Activated T-helper 1 cell treated with anti-CD3 and anti-CD28 coated beads, Interleukin-2, amount 50 U/mL, for 16 hours (primary cell): ENCODE results near the gene PTPRM.

ENCODE experiments used
- DNase-seq, 2 donors: peaks; one replicate each; pipeline ENCODE4 v3.0.0-alpha.2; 2020; ENCODE audit warnings: low read depth in 1 of 2, low spot score in 1 of 2

The PTPRM gene

GRCh38 chr18:8084160-8084559, 517.0 kb downstream of the PTPRM start:
- no peak for DNase-seq

DNA sequence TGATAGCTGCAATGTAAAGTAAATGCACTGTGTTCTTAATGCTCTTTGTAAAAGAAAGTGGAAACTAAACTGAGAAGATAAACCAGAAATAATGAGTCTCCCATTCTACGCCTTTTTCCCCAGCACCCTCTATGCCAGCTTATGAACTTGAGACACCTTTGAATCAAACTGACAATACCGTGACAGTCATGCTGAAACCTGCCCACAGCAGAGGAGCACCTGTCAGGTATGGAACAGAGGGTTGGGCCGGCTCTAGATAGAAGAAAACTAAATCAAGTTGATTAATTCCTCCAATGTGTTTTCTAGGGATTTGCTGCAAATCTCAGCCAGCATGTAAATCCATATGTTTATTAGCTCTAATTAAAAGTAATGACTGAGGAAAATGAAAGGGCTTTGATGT, 521.5 kb downstream of the PTPRM start:
- no peak for DNase-seq

DNA sequence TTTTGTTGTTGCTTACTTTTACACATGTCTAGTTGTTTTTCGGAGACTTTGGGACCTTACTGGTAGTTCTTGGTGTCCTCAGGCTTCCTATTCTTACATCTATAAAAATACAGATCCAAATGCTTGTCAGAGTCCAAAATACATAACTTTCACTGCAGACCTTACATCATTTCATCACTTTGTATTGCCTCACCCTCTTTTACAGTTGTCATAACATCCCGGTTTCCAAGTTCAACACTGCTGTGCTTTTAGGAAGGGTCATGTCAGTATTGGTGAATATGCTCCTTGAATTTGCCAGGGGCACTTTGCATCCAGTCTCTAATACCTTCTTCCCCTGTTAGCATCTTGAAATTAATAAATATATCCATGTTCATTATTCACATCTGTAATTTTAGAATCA, 523.9 kb downstream of the PTPRM start:
- DNase-seq, result no peak

DNA sequence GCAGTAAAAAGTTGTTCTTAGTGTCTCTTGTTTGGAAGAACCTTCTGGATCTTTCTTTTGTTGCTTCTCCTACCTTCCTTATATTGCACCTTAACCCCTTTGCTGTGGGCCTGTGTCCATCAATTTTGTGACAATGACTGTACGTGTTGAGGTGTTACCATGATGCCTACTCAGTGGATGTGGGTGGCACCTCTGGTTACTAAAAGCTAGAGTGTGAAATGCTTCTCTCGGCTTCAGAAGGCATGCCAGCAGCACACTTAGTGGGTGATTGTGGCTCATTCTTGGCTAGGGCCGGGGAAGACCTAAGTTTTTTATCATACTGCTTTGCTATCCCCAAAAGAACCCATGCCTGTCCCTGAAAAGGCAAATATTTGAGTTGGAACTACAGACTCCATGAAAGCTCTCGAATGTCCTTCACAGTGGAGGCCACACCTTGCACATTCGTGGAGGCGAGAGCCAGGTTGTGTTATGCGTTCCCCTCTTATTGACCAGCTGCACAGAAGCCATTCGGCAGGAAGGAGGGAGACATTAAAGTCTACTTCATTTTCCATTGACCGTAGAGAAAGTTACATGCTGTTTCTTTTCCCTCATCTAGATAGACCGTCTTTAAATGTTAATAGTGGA, 528.9 kb downstream of the PTPRM start:
- no peak for DNase-seq

GRCh38 chr18:8097399-8097798, 530.3 kb downstream of the PTPRM start:
- DNase-seq, result no peak

DNA sequence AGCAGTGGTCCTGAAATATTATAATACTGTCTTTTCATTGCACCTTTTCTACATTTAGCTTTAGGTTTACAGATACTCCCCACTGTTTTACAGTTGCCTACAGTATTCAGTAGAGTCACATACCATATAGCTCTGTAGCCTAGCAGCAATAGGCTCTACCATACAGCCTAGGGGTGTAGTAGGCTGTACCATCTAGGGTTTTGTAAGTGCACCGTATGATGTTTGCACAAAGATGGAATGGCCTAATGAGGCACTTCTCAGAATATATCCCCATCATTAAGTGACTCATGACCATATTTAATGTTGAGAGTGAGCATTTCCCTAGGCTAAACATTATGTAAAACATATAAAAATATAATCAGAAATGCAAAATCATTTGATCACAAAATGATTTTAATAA, 530.8 kb downstream of the PTPRM start:
- DNase-seq, result no peak

DNA sequence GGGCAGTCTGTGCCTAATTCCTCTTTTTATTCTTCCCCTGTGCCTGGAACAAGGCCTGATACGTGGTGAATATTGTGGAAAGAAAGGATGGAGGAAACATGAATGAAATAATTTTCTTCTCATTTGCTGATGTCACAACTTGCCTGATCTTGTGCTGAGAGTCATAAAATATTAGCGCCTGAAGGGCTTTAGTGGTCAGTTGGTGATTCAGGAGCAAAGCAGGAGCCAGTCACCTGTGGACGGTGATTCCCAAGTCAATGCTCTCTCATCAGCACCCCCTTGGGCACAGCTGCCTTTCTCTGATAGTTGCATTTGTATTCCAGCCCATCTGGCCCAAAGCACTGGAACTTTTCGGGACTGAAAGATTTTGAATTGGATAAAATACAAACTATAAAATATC, 539.5 kb downstream of the PTPRM start:
- no peak for DNase-seq

DNA sequence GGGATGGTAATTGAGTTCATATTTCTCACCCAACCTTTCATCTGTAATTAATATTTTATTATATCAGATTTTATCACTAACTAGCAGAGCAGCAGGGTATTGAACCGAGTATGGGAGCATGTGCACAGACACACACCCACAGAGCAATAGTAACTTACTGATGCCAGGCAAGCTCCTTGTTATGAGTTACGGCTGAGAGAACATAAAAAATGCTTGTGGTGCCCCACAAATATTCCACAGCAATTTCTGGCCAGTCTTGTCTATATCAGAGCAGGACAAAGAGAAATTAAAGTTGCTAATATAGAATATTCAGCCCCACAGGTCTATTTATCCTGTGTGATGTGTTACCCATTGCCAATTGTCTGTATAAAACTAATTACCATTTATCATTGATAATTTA, 540.3 kb downstream of the PTPRM start:
- no peak for DNase-seq

DNA sequence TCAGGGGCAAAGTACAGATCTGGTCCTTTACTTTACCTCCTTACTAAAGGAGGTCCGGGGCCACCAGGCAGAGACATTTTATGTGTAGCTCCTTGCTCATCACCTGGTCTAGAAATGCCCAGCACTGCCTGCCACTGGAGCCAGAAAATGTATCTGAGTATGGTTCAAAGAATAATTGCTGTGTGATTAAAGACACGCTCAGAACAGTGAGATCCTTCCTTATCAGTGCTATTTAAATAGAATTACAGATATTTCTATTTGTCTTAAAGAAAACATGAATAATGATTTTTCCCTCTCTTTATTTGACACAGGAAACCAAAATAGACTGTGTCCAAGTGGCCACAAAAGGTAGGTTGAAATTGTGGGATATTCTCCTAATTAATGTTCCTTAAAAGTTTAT, 547.4 kb downstream of the PTPRM start:
- DNase-seq, result no peak

DNA sequence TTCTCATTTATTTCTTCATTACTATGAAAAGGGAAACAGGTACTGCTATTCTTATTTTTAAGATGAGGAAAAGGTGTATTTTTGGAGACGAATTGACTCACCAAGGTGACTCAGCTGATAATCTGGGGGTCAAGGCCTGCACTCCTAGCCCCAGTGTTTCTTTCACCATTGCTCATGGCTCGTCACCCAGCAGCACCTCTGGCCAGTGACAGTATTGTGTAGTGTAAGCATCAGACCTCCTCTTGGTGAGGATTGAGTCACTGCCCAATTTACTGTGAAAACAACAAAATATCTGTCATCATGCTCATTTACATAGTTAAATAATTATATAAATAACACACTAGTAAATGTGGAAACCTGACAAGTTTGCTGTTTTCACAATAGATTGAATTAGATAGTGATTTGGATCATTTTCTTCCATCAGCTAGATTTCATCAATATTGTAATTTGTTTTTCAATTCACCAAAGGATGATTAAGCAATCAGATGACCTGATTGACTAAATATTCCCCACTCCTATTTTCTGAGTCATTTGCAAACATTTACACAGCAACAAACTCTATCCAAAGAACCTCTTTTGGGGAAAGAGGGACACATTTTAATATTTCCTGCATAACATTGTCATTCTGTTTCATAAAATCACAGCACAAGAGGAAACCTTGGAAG, 549.4 kb downstream of the PTPRM start:
- no peak for DNase-seq

DNA sequence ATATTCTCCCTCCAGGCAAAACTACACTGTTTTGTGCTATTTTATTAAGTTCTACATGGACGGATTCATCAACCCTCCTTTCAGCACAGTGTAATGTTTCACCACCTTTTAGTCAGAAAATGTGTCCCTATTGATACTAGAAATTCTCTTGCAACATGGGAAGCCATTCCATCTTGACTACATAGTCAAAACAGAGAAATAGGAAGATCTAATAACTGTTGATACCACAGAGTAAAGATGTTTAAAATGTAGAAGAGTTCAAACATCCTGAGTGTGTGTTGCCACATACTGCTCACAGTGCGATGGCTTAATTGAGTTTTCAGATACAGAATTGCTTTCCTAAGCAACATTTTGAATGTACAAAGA, 549.9 kb downstream of the PTPRM start:
- no peak for DNase-seq

DNA sequence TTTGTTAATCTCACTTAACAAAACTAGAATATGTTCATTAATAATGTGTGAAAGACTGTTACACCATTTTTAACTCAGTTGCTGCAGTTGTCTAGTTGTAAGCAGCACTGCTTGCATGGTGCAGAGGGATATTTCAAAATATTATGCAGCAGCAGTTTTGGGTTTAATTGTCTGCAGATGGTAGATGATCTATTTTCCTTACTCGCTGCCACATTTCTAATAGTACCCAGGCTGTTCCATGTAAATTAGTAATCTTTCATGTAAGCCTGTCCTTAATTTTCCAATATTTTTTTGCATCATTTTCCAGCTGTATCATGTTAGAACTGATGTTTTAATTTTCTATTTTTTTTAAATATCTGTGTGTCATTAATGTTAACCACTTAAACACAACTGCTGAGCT, 554.0 kb downstream of the PTPRM start:
- DNase-seq, result no peak

GRCh38 chr18:8121942-8122480, 554.9 kb downstream of the PTPRM start:
- DNase-seq, result no peak

DNA sequence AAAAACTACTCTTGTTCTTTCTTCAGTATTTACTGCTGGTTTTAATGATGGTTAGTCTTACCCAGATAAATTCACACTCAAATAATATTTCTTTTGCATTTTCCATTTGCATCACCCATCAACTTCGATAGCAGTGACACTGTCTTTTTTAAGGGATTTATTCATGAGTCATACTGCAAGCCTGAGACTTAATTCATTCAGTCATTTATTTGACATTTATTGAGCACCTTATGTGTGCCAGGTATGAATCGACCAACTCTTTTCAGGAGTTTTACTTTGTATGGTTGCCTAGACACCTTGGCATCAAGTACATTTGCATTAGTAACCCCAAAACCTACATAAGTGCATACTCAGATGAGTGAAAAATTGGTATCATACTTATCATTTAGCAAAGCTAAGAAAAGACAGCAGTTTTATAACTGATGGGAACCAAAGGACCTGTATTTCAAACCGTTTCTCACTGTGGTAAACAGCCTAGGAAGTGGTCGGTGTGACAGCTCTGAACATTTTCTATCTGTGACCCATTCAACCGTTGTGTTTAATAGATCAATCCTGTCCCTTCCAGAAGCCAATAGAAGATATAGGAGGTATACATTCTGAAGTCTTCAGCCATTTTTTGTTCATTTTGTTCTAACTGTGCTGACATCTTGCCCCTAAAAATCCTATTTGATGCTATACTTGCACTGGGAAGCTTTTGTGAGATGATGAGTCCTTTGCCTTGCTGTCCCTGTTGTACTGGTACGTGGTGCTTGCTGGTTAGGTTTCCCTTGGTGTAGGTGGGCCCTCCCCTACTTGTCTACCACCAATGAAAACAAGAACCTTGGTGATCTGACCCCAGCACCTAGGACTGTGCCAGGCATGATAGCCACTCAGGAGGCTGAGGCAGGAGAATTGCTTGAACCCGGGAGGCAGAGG, 557.4 kb downstream of the PTPRM start:
- no peak for DNase-seq

DNA sequence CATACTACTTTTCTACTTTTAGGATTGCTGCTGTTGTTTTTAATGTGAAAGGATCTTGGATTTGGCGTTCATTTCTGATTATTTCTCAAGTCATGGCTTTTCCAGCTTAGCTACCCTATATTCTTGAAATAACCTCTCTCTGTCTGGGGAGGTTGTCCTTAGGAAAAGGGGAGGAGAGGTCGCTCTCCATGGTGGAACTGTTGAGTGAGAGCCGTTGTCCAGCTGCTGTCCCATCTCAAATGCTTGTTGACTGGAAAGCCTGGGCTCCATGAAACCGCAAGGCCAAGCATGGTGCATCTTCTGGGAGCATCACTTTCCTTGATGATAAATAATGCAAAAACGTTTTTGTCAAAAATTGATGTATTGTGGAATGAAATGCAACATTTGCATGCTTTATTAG, 563.0 kb downstream of the PTPRM start:
- DNase-seq, result no peak

- no peak for DNase-seq
These were observed 565.9 kb downstream of the PTPRM start for GRCh38 chr18:8133032-8133431.

DNA sequence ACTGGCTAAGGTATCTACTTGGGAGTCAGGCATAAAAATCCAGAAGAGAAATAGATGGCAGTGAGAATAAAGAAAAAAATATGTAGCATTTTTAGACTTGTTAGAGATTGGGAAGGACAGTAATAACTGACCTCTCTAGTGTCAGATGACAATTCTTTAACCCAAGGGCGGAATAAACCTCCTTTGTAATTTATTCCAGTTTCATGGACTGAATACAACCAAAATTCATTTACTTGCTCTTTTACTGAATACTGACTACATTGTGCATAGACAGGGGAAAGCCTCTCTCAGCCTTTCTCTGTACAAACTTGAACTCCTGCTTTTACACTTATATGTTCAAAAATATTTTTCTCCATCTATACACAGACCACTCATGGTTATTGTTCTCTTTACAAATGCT, 566.8 kb downstream of the PTPRM start:
- DNase-seq, result no peak

- DNase-seq, result no peak
These were observed 572.0 kb downstream of the PTPRM start for GRCh38 chr18:8139127-8139527.

DNA sequence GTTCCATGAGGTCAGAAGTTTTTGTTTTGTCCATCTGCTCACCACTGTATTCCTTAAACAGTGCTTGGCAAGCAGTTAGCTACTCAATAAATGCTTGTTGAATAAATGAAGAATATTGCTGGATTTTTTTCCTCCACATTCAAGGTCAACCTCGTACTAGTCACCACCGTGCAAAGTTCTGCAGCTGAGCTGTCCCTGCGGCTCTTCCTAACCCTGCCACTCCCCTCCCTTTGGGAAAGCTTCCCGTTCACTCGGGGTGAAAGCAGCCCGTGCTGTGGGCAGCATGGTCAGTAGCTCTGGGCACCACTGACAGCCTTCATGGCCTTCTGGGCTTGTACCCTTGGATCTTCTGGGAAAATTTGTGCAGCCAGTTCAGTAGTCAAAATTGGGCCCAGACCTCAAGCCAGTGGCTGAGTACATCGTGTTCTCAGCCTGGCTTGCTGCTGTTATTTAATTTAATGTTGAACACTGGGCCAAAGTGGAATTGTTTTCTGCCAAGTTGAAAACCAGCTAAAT, 572.8 kb downstream of the PTPRM start:
- no peak for DNase-seq

- DNase-seq, result no peak
These were observed 573.9 kb downstream of the PTPRM start for GRCh38 chr18:8140841-8141501.

GRCh38 chr18:8142131-8142711, 575.1 kb downstream of the PTPRM start:
- DNase-seq, result no peak
